AG04449 (cell line): ENCODE data around the gene SVEP1.

Experiments
- CTCF ChIA-PET: fragments of 350-600 bp; formaldehyde crosslinking; extraction: SDS; loops from one replicate; lab custom pipeline; 2021; ENCODE audit warnings: antibody characterized with exemption; lab: Yijun Ruan, JAX
- POLR2A ChIA-PET: fragments of 400-600, 350-600 bp; formaldehyde crosslinking; extraction: SDS; loops from one replicate; lab custom pipeline; 2020; ENCODE audit warnings: antibody characterized with exemption, inconsistent platforms; lab: Yijun Ruan, JAX
- DNase-seq: peaks from one replicate; pipeline ENCODE4 v3.0.0-alpha.2; 2010; ENCODE audit warnings: low read depth, low spot score
- H3K4me3 ChIP-seq: 2 replicates; pipeline ENCODE4 v1.5.1; 2011; ENCODE audit warnings: low read depth, mild to moderate bottlenecking, control low read depth, low read length
- TF ChIP-seq, protein P1 (sequence below): IDR thresholded peaks from one replicate; pipeline ENCODE4 v1.5.1; 2011; ENCODE audit warnings: mild to moderate bottlenecking, moderate library complexity, low read length, control low read depth, inconsistent platforms; ENCODE audit not compliant: insufficient read depth; ENCODE audit errors: missing control alignments

SVEP1 gene

GRCh38 chr9:110602281-110602680 is 22.7 kb upstream of the SVEP1 start:
- DNase-seq: no peak
- ChIA-PET CTCF (no interaction called here), POLR2A (no interaction called here)

GRCh38 chr9:110601098-110601497 is 21.6 kb upstream of the SVEP1 start:
- no peak overlapping the region for H3K4me3 ChIP-seq
- DNase-seq: no peak
- POLR2A ChIA-PET: no interaction called here
- CTCF ChIA-PET: no interaction called here
- TF ChIP-seq, protein P1, sequence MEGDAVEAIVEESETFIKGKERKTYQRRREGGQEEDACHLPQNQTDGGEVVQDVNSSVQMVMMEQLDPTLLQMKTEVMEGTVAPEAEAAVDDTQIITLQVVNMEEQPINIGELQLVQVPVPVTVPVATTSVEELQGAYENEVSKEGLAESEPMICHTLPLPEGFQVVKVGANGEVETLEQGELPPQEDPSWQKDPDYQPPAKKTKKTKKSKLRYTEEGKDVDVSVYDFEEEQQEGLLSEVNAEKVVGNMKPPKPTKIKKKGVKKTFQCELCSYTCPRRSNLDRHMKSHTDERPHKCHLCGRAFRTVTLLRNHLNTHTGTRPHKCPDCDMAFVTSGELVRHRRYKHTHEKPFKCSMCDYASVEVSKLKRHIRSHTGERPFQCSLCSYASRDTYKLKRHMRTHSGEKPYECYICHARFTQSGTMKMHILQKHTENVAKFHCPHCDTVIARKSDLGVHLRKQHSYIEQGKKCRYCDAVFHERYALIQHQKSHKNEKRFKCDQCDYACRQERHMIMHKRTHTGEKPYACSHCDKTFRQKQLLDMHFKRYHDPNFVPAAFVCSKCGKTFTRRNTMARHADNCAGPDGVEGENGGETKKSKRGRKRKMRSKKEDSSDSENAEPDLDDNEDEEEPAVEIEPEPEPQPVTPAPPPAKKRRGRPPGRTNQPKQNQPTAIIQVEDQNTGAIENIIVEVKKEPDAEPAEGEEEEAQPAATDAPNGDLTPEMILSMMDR: no peak

More at GRCh38 chr9:110602281-110602680, 22.7 kb upstream of the SVEP1 start:
- no peak overlapping the region for H3K4me3 ChIP-seq
- TF ChIP-seq, protein P1: no peak

DNA sequence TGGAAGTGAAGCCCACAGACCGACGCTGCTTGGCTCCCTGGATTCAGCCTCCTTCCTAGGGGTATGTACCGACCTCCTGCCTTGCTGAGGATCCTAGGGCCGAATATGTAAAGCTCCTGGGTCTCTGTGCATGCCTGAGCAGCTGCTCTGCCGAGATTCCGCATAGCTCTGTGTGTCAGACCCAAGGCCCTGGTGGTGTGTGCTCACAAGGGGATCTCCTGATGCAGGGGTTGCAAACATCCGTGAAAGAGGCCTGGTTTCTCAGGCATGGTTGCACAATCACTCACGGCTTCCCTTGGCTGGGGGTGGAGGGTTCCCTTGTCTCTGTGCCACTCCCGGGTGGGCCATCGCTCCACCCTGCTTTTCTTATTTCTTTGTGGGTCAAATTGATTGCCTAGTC is 19.9 kb upstream of the SVEP1 start:
- H3K4me3 ChIP-seq: no peak overlapping the region
- ChIA-PET POLR2A (no interaction called here), CTCF (no interaction called here)
- DNase-seq: no peak
- TF ChIP-seq, protein P1: no peak

GRCh38 chr9:110592044-110592830 is 12.7 kb upstream of the SVEP1 start:
- TF ChIP-seq, protein P1: no peak
- CTCF ChIA-PET: no interaction called here
- no peak overlapping the region for H3K4me3 ChIP-seq
- POLR2A ChIA-PET: no interaction called here
- DNase-seq: no peak

DNA sequence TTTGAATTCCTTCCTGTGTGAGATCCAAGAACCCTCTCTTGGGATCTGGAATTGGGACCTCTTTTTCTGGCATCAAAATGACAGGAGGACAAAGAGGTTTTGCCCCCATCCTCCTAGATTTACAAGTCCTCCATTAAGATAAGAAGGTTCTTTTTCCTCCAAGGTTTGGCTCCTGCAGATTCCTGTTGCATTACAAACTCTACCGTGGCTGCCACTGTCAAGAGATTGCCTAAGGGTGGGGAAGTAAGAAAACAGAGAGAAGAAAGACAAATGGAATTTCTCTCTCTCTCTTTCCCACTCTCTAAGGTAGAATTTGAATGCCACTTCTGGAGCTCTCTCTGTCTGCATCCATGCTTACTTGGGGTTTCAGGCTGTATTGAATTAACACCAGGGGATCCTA is 12.0 kb upstream of the SVEP1 start:
- TF ChIP-seq, protein P1: no peak
- DNase-seq: no peak
- H3K4me3 ChIP-seq: no peak overlapping the region
- ChIA-PET POLR2A (interaction anchor here (0.6 kb wide), 1 partner anchor 12 kb away, joined by 3 read pairs; no protein-coding TSS in a partner anchor), CTCF (no interaction called here)

DNA sequence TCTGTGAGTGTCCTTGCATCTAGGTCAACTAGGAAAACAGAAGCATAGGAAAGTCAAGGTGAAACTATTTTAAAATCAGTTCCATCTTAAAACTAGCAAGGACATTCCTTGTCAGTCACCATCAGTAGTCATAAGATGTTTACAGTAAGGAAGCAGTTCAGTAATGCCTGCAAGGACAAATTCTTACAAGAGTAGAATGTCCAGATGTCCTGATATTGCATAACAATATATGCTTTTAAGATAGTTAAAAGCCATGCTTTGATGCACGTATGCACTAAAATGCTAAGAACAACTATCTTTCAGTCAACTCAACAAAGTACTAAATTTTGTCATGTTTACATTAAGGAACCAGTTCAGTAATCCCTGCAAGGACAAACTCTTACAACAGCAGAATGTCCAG is 11.3 kb upstream of the SVEP1 start:
- ChIA-PET POLR2A (no interaction called here), CTCF (interaction anchor here (1.6 kb wide), 1 partner anchor 11 kb away, joined by 5 read pairs; the partner anchor contains the start of gene SVEP1)
- no peak for DNase-seq
- TF ChIP-seq, protein P1: no peak
- no peak overlapping the region for H3K4me3 ChIP-seq
